Lower lobe of right lung (tissue), 2 donors: Measurements from ENCODE around the gene CRYGS. TPM values are rescaled to one million over a fixed set of nuclear protein-coding genes. Genes with fewer than 3 reads are reported as not detected.
A peak's percentile ranks its signal among the peaks of the same experiment; 100 is the strongest.
"Not testable (repeated sequence)": the region's sequence is repeated elsewhere in the genome, so short reads cannot be mapped to it uniquely, and the experiment has no call there.

Experiments used
- ATAC-seq, 2 donors: fragments of 200-7000 bp; cut with Tn5 transposase; one replicate each; pipeline ENCODE4 v1.9.1; 2020 to 2022; ENCODE audit warnings: mild to moderate bottlenecking in 2 of 2, moderate library complexity in 2 of 2
- DNase-seq: peaks from one replicate; pipeline ENCODE4 v3.0.0-alpha.2; 2020
- H3K27ac ChIP-seq: fragments of 200-600 bp; one replicate; pipeline ENCODE4 v1.8.0; 2022
- H3K27me3 ChIP-seq: fragments of 200-600 bp; one replicate; pipeline ENCODE4 v1.8.0; 2022; ENCODE audit warnings: low read depth
- H3K36me3 ChIP-seq: fragments of 200-600 bp; one replicate; pipeline ENCODE4 v1.8.0; 2022; ENCODE audit warnings: mild to moderate bottlenecking
- H3K4me1 ChIP-seq: fragments of 200-600 bp; one replicate; pipeline ENCODE4 v1.8.0; 2022
- H3K4me3 ChIP-seq: fragments of 200-600 bp; one replicate; pipeline ENCODE4 v1.8.0; 2022; ENCODE audit warnings: mild to moderate bottlenecking
- H3K9me3 ChIP-seq: fragments of 200-600 bp; one replicate; pipeline ENCODE4 v1.8.0; 2022
- intact Hi-C: fragments of 100-400 bp; cut with DNase I; formaldehyde crosslinking; loops from one replicate; pipeline ENCODE4 v1.11.0; 2022
- total RNA-seq: library from RNA; stranded (reverse); fragmentation: NEBNext Ultra II Directional; extraction: Animal tissue kit (Norgen Biotek cat#: 25700); gene quantifications from one replicate; pipeline ENCODE4 v1.2.1, GENCODE V29; 2021
- TF ChIP-seq, protein P1 (sequence below): fragments of 200-600 bp; IDR thresholded peaks from one replicate; pipeline ENCODE4 v1.8.0; 2022; ENCODE audit warnings: antibody characterized with exemption, mild to moderate bottlenecking
- donor health status: DM: no; HTN: yes; CAD: no; lungs with severe emphysema.

CRYGS gene
- total RNA-seq, 1 donor from 2014 or later = 4.0 TPM

DNA sequence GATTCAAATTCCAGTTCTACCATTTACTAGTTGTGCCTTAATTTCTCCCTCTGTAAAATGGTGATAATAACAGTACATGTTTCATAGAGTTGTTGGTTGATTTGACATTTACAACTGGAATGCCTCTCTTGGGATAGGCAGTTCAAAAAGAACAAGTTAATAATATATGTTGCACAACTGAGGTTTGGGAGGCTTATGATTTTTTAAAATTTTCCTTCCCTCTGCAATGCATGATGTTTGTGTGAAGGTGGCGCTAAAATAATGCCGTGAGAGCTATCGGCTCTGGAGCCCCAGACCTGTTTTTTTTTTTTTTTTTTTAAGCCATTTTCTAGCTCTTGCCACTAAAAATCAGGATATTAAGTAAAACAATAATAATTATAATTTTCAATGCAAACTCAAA, 44.9 kb upstream of the CRYGS start:
- ATAC-seq (no peak), DNase-seq (no peak)
- TF ChIP-seq, protein P1, sequence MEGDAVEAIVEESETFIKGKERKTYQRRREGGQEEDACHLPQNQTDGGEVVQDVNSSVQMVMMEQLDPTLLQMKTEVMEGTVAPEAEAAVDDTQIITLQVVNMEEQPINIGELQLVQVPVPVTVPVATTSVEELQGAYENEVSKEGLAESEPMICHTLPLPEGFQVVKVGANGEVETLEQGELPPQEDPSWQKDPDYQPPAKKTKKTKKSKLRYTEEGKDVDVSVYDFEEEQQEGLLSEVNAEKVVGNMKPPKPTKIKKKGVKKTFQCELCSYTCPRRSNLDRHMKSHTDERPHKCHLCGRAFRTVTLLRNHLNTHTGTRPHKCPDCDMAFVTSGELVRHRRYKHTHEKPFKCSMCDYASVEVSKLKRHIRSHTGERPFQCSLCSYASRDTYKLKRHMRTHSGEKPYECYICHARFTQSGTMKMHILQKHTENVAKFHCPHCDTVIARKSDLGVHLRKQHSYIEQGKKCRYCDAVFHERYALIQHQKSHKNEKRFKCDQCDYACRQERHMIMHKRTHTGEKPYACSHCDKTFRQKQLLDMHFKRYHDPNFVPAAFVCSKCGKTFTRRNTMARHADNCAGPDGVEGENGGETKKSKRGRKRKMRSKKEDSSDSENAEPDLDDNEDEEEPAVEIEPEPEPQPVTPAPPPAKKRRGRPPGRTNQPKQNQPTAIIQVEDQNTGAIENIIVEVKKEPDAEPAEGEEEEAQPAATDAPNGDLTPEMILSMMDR = no peak
- no peak overlapping the region for H3K27ac ChIP-seq
- no peak overlapping the region for H3K4me3 ChIP-seq
- peaks cover 21% of the 10 kb centered on the region for H3K36me3 ChIP-seq
- no peaks in the 10 kb centered on the region for H3K4me1 ChIP-seq
- intact Hi-C loops = no loop called here
- H3K9me3 ChIP-seq = no peaks in the 10 kb centered on the region
- H3K27me3 ChIP-seq = no peaks in the 10 kb centered on the region

DNA sequence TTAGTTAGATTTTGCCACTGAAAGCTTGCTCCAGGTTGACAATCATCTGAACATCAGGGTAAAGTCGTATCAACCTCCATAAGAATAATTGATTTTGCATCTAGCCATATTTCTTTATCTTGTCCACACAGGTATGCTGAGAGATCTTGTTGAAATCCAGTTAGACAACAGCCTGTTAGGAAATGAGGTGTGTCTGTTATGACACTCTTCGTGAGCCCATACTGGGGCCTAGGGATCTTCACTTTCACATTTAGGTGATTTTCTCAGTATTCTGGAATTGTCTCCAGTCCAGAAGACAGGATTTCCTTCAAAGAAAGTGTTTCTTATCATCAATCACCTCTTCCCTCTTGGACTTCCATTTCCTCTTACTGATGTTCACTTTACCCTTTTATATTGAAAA, 44.5 kb upstream of the CRYGS start:
- Histone ChIP-seq H3K4me3 (no peak overlapping the region), H3K9me3 (no peaks in the 10 kb centered on the region), H3K36me3 (peaks cover 25% of the 10 kb centered on the region), H3K27ac (no peak overlapping the region), H3K27me3 (no peaks in the 10 kb centered on the region), H3K4me1 (no peaks in the 10 kb centered on the region)
- DNase-seq (no peak), ATAC-seq (peak in 1 of 2 donors; percentile 42)
- TF ChIP-seq, protein P1 = no peak
- intact Hi-C loops = no loop called here

DNA sequence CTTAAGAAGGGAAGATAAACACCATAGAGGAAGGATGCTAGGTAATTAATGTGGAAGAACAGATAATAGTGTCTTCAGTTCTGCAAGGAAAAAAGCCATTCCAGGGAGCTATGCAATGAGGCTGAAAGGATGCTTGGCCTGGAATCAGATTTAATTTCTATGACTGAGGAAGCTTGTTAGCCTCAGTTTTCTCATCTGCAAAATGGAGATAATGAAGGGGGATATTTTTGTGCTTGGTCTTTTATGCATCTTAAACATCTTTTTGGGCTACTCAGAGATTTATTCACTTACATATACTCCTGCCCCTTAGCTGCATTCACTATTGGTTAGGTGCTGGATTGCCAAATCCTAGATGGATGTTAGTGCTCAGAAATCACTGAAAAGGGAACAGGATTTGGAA, 43.0 kb upstream of the CRYGS start:
- TF ChIP-seq, protein P1 = no peak
- H3K9me3 ChIP-seq = no peaks in the 10 kb centered on the region
- H3K36me3 ChIP-seq = peaks cover 40% of the 10 kb centered on the region
- H3K4me1 ChIP-seq = no peaks in the 10 kb centered on the region
- DNase-seq (no peak), ATAC-seq (no peak)
- no peaks in the 10 kb centered on the region for H3K27me3 ChIP-seq
- H3K4me3 ChIP-seq = no peak overlapping the region
- no peak overlapping the region for H3K27ac ChIP-seq
- intact Hi-C loops = no loop called here

DNA sequence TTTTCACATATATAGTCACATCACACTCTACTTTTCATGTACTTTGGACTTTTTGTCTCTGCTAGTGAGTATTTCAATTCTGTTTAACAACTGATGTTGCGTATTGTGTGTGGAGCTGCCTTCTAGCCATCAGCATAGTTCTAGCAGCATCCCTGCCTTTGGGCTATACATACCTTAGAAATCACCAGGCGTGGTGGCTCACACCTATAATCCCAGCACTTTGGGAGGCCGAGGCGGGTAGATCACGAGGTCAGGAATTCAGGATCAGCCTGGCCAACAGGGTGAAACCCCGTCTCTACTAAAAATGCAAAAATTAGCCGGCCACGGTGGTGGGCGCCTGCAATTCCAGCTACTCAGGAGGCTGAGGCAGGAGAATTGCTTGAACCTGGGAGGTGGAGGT, 42.1 kb upstream of the CRYGS start:
- DNase-seq, H3K9me3 ChIP-seq, H3K4me3 ChIP-seq, ATAC-seq, H3K27ac ChIP-seq, intact Hi-C loops, H3K4me1 ChIP-seq, H3K27me3 ChIP-seq: not testable (repeated sequence)
- H3K36me3 ChIP-seq = peaks cover 49% of the 10 kb centered on the region

DNA sequence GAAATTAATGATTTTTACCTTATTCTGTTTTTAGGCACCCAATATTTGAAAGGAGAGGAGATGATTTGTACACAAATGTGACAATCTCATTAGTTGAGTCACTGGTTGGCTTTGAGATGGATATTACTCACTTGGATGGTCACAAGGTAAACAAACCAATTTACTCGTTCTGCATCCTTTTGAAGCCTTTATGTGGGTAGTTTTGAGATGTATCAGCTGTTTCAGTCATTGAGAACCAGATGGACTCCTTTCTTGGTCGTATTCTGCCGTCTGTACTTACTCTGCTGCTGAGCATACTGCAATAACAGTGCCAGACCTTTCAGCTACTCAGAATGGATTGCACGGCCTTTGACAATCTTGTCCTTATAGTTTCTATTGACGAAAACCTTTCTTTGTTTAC, 39.7 kb upstream of the CRYGS start:
- no peaks in the 10 kb centered on the region for H3K9me3 ChIP-seq
- TF ChIP-seq, protein P1 = no peak
- intact Hi-C loops = no loop called here
- H3K4me3 ChIP-seq = no peak overlapping the region
- DNase-seq = no peak
- peaks cover 73% of the 10 kb centered on the region for H3K36me3 ChIP-seq
- no peak for ATAC-seq
- no peaks in the 10 kb centered on the region for H3K4me1 ChIP-seq
- no peak overlapping the region for H3K27ac ChIP-seq
- H3K27me3 ChIP-seq = no peaks in the 10 kb centered on the region

DNA sequence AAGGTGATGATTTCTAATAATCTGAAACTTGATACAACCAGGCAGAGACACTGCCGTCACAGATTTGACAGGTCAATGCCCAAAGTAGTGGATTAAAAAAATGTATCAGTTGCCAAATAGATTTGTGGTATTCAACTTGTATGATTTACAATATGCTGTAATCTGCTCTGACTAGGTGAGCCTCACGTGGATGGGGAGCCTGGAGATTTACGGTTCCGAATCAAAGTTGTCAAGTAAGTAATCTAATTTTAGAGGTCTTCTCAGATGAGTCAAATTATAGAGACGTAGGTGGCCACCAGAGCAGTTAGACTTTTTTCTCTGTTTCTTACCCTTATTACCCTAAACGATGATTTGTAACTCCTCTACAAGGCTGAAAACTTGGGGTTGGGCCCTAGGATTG, 38.4 kb upstream of the CRYGS start:
- no peak overlapping the region for H3K27ac ChIP-seq
- TF ChIP-seq, protein P1 = no peak
- H3K36me3 ChIP-seq = peaks cover 86% of the 10 kb centered on the region
- intact Hi-C loops = no loop called here
- ATAC-seq (no peak), DNase-seq (no peak)
- H3K9me3 ChIP-seq = no peaks in the 10 kb centered on the region
- no peaks in the 10 kb centered on the region for H3K27me3 ChIP-seq
- no peaks in the 10 kb centered on the region for H3K4me1 ChIP-seq
- H3K4me3 ChIP-seq = no peak overlapping the region
